Adrenal gland (tissue), 12 donors: ENCODE results near the gene SMPD3. TPM values are rescaled to one million over a fixed set of nuclear protein-coding genes. Genes with fewer than 3 reads are reported as not detected.

Experiments
- DNase-seq, 7 donors: peaks; one replicate each; pipeline ENCODE4 v3.0.0-alpha.2; 2019 to 2020
- H3K27ac ChIP-seq, 5 donors: fragments of 200-600 bp; sonication (generic) in 4 of 5; 1 replicate in 3 of 5; 2 replicates in 2 of 5; pipeline versions ENCODE4 v1.5.1 to v1.8.0; 2016 to 2020; ENCODE audit warnings: mild to moderate bottlenecking in 1 of 5
- H3K27me3 ChIP-seq: fragments of 200-600 bp; 2 replicates; pipeline ENCODE4 v1.8.0; 2021
- H3K36me3 ChIP-seq, 2 donors: fragments of 200-600 bp; replicated peaks in 1 of 2; 1 replicate in 1 of 2; 2 replicates in 1 of 2; pipeline versions ENCODE4 v1.5.1 to v1.8.0; 2018 to 2022
- H3K4me1 ChIP-seq, 2 donors: fragments of 200-600 bp; replicated peaks in 1 of 2; 1 replicate in 1 of 2; 2 replicates in 1 of 2; pipeline versions ENCODE4 v1.5.1 to v1.8.0; 2018 to 2021
- H3K4me3 ChIP-seq, 4 donors: fragments of 200-600 bp; sonication (generic) in 3 of 4; one replicate each; pipeline ENCODE4 v1.5.1; 2016 to 2018
- H3K9me3 ChIP-seq, 3 donors: fragments of 200-600 bp; sonication (generic) in 1 of 3; replicated peaks in 1 of 3; 1 replicate in 2 of 3; 2 replicates in 1 of 3; pipeline versions ENCODE4 v1.5.1 to v1.8.0; 2016 to 2021
- POLR2A ChIP-seq, 2 donors: fragments of 450-650 bp; IDR thresholded peaks; one replicate each; pipeline ENCODE4 v1.6.1; 2017; ENCODE audit warnings: antibody characterized with exemption in 2 of 2, mild to moderate bottlenecking in 2 of 2, moderate library complexity in 1 of 2
- WGBS, 4 donors: extraction: QIAGEN DNeasy Blood & Tissue Kit in 2 of 4; methylation state at CpG; one replicate each; pipeline versions ENCODE4 v1.1.5 to v1.1.7; 2013 to 2017; 5-methylcytosine and 5-hydroxymethylcytosine counted together
- intact Hi-C, 2 donors: fragments of 100-400 bp; cut with DNase I; formaldehyde crosslinking; loops; one replicate each; pipeline versions ENCODE4 v1.14.1 to v1.15.0; 2022 to 2023
- polyA plus RNA-seq, 3 donors: library from polyadenylated mRNA; stranded (reverse); fragments of 200-250 nt in 2 of 3; fragments of 350-450 nt in 1 of 3; fragmentation: Illumina TruSeq in 1 of 3; extraction: RNeasy Lipid Tissue Mini Kit (QIAGEN cat#74804) in 1 of 3; gene quantifications; one replicate each; pipeline ENCODE4 v1.2.3, GENCODE V29; 2013 to 2014
- total RNA-seq, 9 donors: library from RNA; depleted of rRNA in 4 of 9; stranded (reverse); fragments of >200 nt in 4 of 9; fragments of 120-200 nt in 1 of 9; fragmentation: NEBNext Ultra II Directional in 1 of 9; extraction: Animal tissue kit (Norgen Biotek cat#: 25700) in 1 of 9; gene quantifications; one replicate each; pipeline versions ENCODE4 v1.1.0 to v1.2.4, GENCODE V29; 2013 to 2023
- TF ChIP-seq, protein P1 (sequence below), 6 experiments: fragments of 450-650 bp in 4 of 6; fragments of 200-600 bp in 2 of 6; sonication (generic) in 1 of 6; IDR thresholded peaks; 1 replicate in 5 of 6; 2 replicates in 1 of 6; pipeline versions ENCODE4 v1.5.1 to v1.8.0; 2016 to 2021; ENCODE audit warnings: antibody characterized with exemption in 6 of 6, mild to moderate bottlenecking in 2 of 6, moderate library complexity in 1 of 6
- donor health status: healthy with polysubstance abuse.
- donor health status: Bipolar disorder and iron deficiency.
- donor health status: DM: yes; HTN: yes; CAD: no.
- donor health status: DM: no; HTN: no; CAD: no.
- donor health status: DM: no; HTN: no; CAD: no.
- donor health status: DM: yes; HTN: yes; CAD: no.

Gene SMPD3
- total and polyA plus RNA-seq, 12 donors: 0.32 to 7.8 (median 1.2) TPM; not detected in 2

- WGBS, 4 donors: 73 to 91% (median 81%) methylated on average over 1 of the region's 1 CpG
- Histone ChIP-seq H3K4me3 (no peak overlapping the region), H3K4me1 (peaks cover 11 to 16% of the 10 kb centered on the region in 2 donors), H3K27me3 (no peaks in the 10 kb centered on the region), H3K9me3 (no peaks in the 10 kb centered on the region), H3K36me3 (no peaks in the 10 kb centered on the region), H3K27ac (no peak overlapping the region)
- DNase-seq: no peak
- intact Hi-C loops: no loop called here
- TF ChIP-seq, protein P1, sequence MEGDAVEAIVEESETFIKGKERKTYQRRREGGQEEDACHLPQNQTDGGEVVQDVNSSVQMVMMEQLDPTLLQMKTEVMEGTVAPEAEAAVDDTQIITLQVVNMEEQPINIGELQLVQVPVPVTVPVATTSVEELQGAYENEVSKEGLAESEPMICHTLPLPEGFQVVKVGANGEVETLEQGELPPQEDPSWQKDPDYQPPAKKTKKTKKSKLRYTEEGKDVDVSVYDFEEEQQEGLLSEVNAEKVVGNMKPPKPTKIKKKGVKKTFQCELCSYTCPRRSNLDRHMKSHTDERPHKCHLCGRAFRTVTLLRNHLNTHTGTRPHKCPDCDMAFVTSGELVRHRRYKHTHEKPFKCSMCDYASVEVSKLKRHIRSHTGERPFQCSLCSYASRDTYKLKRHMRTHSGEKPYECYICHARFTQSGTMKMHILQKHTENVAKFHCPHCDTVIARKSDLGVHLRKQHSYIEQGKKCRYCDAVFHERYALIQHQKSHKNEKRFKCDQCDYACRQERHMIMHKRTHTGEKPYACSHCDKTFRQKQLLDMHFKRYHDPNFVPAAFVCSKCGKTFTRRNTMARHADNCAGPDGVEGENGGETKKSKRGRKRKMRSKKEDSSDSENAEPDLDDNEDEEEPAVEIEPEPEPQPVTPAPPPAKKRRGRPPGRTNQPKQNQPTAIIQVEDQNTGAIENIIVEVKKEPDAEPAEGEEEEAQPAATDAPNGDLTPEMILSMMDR (IDR thresholded peaks at IDR 0.05): no peak
- TF ChIP-seq POLR2A (IDR thresholded peaks at IDR 0.05): no peak
Measured at GRCh38 chr16:68451676-68452075, 3.4 kb upstream of the SMPD3 start.

DNA sequence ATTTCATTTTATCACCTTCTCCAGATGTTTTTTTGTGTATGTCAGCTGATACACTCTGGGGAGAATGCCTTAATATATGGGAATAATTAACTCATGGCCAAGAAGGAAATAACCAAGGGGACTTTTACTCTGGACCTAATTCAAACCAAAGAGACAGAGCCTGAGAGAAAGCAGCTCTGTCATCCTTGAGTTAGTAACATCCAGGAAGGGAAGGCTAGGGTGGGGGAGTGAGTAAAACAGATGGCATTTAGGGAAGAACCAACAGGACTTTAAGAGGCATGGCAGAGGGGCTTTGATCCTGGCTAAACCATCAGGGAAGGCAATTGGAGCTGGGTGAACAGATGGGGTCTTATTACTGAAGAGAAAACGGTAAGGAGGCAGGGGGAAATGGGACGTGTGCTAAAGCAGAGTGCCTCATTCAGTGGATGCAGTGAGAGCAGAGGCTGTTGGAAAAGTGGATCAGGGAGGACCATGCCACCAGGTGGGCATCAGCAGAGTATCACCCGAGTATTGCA, 2.5 kb upstream of the SMPD3 start:
- WGBS, 4 donors: 44 to 61% (median 51%) methylated on average over 3 of the region's 3 CpGs

DNA sequence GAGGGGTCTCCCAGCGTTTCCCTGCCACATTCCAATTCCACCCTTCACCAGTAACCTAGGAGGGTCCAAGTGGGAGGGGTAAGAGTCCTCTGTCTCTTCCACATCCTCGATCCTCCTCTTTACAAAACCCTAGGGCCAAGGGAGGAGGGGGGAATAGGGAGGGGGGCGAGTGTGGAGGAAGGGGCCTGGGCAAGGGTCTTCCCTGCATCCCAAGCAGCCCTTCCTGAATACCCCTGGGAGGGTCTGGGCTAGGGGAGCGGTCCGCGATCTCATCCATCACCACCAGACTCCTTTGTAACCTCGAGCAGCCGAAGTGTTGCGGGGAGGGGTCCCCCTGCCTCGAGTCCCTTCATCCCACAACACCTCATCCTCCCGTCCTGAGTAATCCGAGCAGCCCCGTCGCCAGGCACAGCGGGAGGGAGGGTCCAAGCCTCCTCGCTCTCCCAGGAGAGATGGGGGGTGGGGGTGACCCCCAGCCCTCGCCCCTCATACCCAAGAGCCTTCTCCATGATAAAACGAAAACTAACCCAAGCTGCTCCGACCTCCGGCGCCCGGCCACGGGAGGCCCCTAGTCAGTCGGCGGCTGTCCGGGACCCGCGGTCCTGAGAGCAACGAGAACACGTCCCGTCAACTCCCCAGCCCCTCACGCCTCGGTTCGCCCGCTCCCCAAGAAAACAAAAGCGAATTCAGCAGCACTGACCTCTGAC, 502 bp downstream of the SMPD3 start:
- no peaks in the 10 kb centered on the region for H3K27me3 ChIP-seq
- H3K27ac ChIP-seq: no peak overlapping the region
- peak overlapping the region in 2 of 4 donors; percentile 18 to 49 for H3K4me3 ChIP-seq
- no peak for TF ChIP-seq POLR2A (IDR thresholded peaks at IDR 0.05)
- TF ChIP-seq, protein P1 (IDR thresholded peaks at IDR 0.05): no peak
- no peaks in the 10 kb centered on the region for H3K36me3 ChIP-seq
- WGBS, 4 donors: 2 to 6% (median 3%) methylated on average over 8 to 36 of the region's 36 CpGs
- peaks cover 11 to 16% of the 10 kb centered on the region in 2 donors for H3K4me1 ChIP-seq
- no peaks in the 10 kb centered on the region for H3K9me3 ChIP-seq
- intact Hi-C loops: loop anchor here (5.0 kb wide), 2 partner anchors 54 to 59 kb away; no protein-coding TSS in a partner anchor
- no peak for DNase-seq

More for the DNA sequence above, 2.5 kb upstream of the SMPD3 start:
- no peak for DNase-seq
- TF ChIP-seq, protein P1 (IDR thresholded peaks at IDR 0.05): no peak
- no peak for TF ChIP-seq POLR2A (IDR thresholded peaks at IDR 0.05)
- Histone ChIP-seq H3K27me3 (no peaks in the 10 kb centered on the region), H3K27ac (no peak overlapping the region), H3K4me1 (peaks cover 11 to 16% of the 10 kb centered on the region in 2 donors), H3K36me3 (no peaks in the 10 kb centered on the region), H3K9me3 (no peaks in the 10 kb centered on the region), H3K4me3 (no peak overlapping the region)
- intact Hi-C loops: no loop called here

DNA sequence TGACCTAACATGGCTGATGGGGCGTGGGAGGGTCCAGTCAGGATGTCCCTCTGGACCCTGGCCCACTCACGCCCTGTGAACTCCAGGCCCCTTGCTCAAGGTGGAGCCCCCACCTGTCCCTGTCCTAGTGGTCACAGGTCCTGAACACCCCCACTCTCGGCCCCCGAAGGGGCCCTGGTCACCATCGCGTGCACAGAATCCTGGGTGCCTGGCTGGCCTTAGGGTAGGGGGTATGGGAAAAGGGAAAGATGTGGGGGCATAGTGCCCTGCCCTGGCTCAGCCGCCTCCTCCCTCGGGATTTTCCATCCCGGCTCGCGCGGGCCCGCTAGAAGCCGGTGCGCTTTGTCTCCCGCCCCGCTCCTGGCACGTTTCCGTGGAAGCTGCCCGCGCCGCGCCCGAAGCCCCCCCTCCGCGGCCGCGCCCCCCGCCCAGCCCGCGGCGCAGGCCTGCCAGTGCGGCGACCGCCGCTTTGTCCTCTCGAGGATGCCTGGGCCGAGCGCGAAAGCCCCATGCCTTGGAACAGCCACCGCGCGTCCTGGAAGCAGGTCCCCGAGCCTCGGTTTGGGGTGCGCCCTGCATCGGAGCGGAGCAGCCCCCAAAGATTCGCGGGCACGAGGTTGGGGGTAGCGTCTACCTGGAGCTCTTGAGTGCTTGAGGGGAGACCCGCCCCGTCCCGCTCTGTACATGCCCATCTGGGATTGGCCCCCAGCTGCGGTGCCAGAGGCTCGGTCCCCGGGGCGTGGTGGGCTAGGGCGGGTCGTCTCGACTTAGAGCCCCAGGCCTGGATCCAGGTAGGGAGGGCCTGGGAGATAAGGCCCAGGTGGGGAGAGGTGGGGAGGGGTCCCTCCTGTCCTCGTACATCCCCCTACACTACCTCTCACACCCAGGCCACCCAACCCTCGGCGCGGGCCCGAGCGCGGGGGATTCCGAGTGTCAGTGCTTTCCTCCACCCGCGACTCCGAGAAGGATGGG, 1.3 kb downstream of the SMPD3 start:
- intact Hi-C loops: loop anchor here (5.0 kb wide), 2 partner anchors 55 to 60 kb away; no protein-coding TSS in a partner anchor
- peaks cover 11 to 16% of the 10 kb centered on the region in 2 donors for H3K4me1 ChIP-seq
- H3K27me3 ChIP-seq: no peaks in the 10 kb centered on the region
- no peaks in the 10 kb centered on the region for H3K36me3 ChIP-seq
- H3K4me3 ChIP-seq: no peak overlapping the region
- H3K9me3 ChIP-seq: no peaks in the 10 kb centered on the region
- no peak for TF ChIP-seq POLR2A (IDR thresholded peaks at IDR 0.05)
- TF ChIP-seq, protein P1 (IDR thresholded peaks at IDR 0.05): no peak
- WGBS, 4 donors: 13 to 33% (median 25%) methylated on average over 8 to 73 of the region's 73 CpGs
- H3K27ac ChIP-seq: peak overlapping the region in 1 of 5 donors; percentile 3
- DNase-seq: peak in 1 of 7 donors; percentile 23
